GM10248 (cell line): ENCODE measurements around the gene DNAJC27.

Experiments
- CTCF ChIA-PET: fragments of 300-600 bp; sonication (Branson Sonifier 250); formaldehyde crosslinking; extraction: SDS; loops from one replicate; lab custom pipeline; 2021; ENCODE audit warnings: antibody characterized with exemption; lab: Yijun Ruan, JAX
- POLR2A ChIA-PET: fragments of 350-650 bp; sonication (Branson Sonifier 250); formaldehyde crosslinking; extraction: SDS; loops from one replicate; lab custom pipeline; 2020; ENCODE audit warnings: antibody characterized with exemption; lab: Yijun Ruan, JAX
- DNase-seq: peaks from one replicate; pipeline ENCODE4 v3.0.0; 2012; ENCODE audit errors: extremely low spot score
- TF ChIP-seq, protein P1 (sequence below): IDR thresholded peaks from 2 replicates; pipeline ENCODE4 v1.5.1; 2012; ENCODE audit warnings: mild to moderate bottlenecking, low read depth; ENCODE audit errors: extremely low read depth, missing control alignments, control extremely low read depth

Gene DNAJC27

DNA sequence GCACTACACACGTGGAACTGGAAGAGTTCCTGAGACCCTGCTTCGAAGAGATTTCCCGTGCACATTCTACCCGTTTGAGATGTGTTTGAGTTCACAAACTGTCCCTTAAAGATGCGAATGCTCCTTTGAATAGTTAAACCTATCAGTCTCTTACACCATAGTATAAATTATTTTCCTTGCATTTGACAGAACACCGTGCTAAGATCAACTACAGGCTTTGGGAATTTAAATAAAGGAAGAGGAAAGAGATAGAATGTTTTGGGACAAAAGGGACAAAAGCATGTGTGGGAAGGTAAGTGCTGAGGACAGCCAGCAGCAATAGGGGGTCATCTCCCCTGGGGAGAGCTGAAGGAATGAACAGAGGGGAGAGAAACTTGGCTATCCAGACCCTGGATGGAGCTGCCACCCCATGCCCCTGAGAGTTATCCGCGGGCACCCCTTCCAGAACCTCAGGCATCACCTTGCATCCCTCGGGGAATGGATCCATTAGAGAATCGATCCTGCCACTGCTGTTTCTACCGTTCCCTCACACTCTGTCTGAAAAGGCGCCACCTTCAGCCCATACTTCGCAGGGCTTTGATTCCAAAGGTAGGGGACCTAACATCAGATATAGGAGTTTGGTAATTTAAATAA, 50.8 kb downstream of the DNAJC27 start:
- CTCF ChIA-PET, result interaction anchor here (1.0 to 2.0 kb wide), 3 partner anchors 15 to 34 kb away, joined by 4 to 5 read pairs (median 4); no protein-coding TSS in a partner anchor
- DNase-seq, result no peak
- TF ChIP-seq, protein P1, sequence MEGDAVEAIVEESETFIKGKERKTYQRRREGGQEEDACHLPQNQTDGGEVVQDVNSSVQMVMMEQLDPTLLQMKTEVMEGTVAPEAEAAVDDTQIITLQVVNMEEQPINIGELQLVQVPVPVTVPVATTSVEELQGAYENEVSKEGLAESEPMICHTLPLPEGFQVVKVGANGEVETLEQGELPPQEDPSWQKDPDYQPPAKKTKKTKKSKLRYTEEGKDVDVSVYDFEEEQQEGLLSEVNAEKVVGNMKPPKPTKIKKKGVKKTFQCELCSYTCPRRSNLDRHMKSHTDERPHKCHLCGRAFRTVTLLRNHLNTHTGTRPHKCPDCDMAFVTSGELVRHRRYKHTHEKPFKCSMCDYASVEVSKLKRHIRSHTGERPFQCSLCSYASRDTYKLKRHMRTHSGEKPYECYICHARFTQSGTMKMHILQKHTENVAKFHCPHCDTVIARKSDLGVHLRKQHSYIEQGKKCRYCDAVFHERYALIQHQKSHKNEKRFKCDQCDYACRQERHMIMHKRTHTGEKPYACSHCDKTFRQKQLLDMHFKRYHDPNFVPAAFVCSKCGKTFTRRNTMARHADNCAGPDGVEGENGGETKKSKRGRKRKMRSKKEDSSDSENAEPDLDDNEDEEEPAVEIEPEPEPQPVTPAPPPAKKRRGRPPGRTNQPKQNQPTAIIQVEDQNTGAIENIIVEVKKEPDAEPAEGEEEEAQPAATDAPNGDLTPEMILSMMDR, result peak; percentile 55
- POLR2A ChIA-PET, result no interaction called here

DNA sequence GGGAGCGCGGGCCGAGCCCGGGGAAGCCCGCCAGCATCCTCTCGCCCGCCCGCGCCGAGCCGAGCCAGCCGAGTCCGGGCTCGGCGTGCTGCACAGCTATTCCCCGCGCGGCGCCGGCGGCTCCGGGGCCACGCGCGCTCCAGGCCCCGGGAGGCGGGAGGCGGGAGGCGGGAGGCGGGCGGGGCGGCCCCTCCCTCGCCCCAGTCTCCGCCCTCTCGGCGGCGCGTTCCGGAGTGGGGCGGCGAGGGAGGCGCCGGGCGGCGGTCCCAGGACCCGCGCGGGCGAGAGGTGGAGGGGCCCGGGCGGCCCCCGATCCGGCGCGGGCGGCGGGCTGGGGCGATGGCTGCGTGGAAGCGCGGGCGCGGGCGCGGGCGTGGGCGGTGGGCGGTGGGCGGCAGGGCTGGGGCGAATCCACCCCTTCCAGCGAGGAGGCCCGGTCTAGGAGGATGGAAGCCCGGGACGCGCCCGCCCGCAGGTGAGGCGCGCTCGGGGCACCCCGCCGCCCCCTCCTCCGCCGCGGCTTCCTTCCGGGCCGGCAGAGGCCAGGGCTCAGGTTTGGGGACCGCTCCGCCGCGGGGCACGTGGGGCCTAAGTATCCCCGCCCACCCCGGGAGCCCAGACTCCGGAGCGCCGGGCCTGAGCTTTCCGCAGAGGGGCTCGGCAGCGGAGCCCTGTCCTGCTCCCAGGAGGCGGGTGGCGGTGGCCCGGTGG, 51.5 kb downstream of the DNAJC27 start, which contains the start of gene ADCY3:
Gene ADCY3, minus strand, starts transcription at position 140 of the 711 bp plus-strand sequence. CDS start 1,250 bp downstream, outside the sequence.
- CTCF ChIA-PET, result interaction anchor here (1.0 to 2.0 kb wide), 3 partner anchors 16 to 34 kb away, joined by 4 to 5 read pairs (median 4); no protein-coding TSS in a partner anchor
- peak; percentile 85 for DNase-seq

DNA sequence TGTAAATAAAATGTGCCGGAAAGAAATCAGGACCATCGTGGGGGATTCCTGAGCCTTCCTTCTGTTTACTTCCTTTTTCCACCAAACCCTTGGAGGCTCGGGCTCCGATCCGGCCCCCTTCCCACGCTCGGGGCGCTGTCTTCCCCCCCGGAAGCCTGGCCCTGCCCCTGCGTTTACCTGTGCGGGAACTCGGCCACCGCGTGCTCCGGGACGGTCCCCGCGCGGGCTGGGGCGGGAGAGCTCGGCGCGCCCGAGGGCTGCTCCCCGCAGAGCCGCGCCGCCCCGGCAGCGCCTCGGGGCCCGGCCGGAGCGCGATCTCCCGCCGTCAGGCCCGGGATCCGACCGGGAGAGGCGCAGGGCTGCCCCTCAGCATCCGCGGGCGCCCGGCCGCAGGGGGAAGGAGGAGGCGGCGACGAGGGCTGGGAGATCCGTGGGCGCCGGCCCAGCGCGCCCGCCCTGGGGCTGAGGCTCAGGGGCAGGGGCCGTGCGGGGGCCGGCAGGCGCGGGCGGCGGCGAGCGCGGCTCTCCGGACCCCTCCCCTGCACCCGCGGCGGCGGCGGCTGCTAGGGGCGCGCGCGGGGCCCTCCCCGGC, 52.2 kb downstream of the DNAJC27 start:
- ChIA-PET CTCF (interaction anchor here (1.6 to 2.0 kb wide), 2 partner anchors 17 to 33 kb away, joined by 4 to 5 read pairs; no protein-coding TSS in a partner anchor), POLR2A (no interaction called here)
- TF ChIP-seq, protein P1, result no peak
- DNase-seq, result peak; percentile 50

More for the DNA sequence above, 51.5 kb downstream of the DNAJC27 start, which contains the start of gene ADCY3:
- TF ChIP-seq, protein P1, result no peak
- POLR2A ChIA-PET, result no interaction called here

DNA sequence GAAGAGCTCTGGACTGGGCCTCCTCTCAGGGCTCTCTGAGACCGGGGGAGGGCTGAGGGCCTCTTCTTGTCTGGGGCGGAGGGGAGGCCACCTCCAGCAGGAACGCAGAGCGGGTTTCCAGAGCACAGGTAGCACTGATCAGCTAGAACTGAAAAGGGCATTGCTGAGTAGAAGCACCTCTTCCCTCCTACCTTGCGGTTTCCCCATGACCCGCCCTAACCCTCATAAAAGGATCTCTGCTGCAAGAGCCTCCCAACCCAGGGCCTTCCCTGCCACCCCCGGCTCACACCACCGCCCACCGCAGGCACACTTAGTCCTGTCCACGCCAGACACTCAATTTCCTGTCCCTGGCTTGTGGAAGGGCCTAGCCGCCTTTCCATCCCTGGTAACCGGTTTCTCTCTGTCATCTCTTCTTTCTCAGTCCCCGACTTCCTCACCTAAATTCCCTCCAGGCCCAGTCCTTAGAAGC, 52.7 kb downstream of the DNAJC27 start:
- ChIA-PET POLR2A (no interaction called here), CTCF (no interaction called here)
- DNase-seq, result peak; percentile 72
- TF ChIP-seq, protein P1, result no peak

DNA sequence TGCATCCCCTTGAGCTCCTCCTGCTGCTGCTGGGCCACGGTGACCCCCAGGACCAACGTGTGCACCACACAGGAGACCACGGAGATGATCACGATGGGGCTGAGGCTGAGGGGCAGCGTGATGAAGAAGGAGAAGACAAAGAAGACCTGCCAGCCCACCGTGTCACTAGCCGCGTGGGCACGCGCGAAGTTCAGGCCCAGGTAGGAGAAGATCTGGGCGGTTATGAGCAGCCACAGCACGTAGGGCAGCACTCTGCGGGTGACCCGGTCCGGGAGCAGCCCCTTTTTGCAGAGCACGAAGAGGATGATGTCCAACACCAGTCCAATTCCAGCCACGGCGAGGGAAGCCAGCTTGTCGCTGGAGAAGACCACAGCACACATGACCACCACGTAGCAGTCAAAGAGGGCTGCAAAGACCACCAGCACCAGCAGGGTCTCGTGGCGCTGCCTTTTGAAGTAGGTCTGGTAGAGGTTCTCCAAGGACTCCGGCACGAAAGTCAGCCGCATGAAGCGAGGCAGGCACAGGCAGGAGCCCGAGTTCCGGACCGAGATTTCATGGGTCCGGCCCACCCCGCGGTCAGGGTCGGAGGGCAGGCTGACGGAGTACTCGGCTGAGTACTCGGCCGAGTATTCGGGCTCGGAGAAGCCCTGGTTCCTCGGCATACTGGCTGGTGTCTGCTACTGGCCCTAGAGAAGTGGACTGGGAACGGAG, 53.3 kb downstream of the DNAJC27 start:
- no peak for DNase-seq
- ChIA-PET POLR2A (no interaction called here), CTCF (no interaction called here)
- TF ChIP-seq, protein P1, result no peak
